22Rv1 (cell line): ENCODE measurements around the gene PAFAH1B1.

Experiments used
- ZFX ChIP-seq: fragments of 450-650 bp; IDR thresholded peaks from 2 replicates; pipeline ENCODE4 v1.6.1; 2017; ENCODE audit warnings: antibody characterized with exemption, borderline replicate concordance
- TF ChIP-seq, protein P1 (sequence below): fragments of 450-650 bp; IDR thresholded peaks from 2 replicates; pipeline ENCODE4 v1.5.1; 2017; ENCODE audit warnings: mild to moderate bottlenecking

DNA sequence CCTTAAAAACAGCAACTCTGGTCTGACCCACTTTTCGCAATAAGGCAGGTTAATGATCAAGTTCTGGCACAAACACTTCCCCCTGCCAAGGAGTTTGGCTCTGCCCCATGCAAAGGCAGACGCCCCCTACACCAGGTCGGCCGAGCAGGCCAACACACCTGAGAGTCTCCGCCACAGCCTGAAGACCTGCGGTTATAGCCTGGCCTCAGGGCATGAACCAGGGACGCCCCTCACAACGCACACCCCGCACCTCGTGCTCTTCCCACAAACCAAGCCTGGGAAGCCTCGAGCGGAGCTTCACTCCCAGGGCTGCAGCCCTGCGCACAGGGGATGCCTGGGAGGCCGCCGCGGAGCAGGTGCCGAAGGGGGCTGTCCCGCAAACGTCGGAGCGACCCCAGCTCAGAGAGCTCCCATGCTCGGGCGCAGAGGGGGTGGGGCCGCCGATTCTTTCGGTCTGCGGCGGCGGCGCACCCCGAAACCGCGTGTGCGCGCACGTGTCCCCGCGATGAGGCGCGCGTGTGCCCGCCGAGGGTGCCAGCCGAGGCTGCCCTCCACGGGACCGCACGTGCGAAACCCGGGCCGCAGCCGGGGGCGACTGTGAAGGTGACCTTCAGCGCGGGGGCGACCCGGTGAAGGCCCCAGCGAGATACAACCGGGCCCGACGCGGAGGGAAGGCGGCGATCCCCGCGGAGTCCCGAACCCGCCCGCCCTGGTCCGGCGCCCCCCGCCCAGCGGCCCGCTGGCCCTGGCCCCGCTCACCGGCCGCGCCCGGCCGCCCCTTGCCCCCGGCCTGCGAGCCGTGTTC is 117.6 kb downstream of the PAFAH1B1 start:
- TF ChIP-seq, protein P1, sequence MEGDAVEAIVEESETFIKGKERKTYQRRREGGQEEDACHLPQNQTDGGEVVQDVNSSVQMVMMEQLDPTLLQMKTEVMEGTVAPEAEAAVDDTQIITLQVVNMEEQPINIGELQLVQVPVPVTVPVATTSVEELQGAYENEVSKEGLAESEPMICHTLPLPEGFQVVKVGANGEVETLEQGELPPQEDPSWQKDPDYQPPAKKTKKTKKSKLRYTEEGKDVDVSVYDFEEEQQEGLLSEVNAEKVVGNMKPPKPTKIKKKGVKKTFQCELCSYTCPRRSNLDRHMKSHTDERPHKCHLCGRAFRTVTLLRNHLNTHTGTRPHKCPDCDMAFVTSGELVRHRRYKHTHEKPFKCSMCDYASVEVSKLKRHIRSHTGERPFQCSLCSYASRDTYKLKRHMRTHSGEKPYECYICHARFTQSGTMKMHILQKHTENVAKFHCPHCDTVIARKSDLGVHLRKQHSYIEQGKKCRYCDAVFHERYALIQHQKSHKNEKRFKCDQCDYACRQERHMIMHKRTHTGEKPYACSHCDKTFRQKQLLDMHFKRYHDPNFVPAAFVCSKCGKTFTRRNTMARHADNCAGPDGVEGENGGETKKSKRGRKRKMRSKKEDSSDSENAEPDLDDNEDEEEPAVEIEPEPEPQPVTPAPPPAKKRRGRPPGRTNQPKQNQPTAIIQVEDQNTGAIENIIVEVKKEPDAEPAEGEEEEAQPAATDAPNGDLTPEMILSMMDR, result no peak
- TF ChIP-seq ZFX, result no peak
